WERI-Rb-1 (cell line): Measurements from ENCODE around the gene C2orf81.
"Not testable (repeated sequence)": the region's sequence is repeated elsewhere in the genome, so short reads cannot be mapped to it uniquely, and the experiment has no call there.

Experiments
- DNase-seq: peaks from one replicate; pipeline ENCODE4 v3.0.0-alpha.2; 2020
- H3K27ac ChIP-seq: fragments of 250-450 bp; sonication (Bioruptor Pico); 2 replicates; pipeline ENCODE4 v1.5.1; 2020; ENCODE audit warnings: mild to moderate bottlenecking, moderate library complexity
- H3K27me3 ChIP-seq: fragments of 250-450 bp; sonication (Bioruptor Pico); 2 replicates; pipeline ENCODE4 v1.5.1; 2021; ENCODE audit warnings: mild to moderate bottlenecking, low read depth, moderate library complexity; ENCODE audit not compliant: insufficient read depth, severe bottlenecking
- H3K36me3 ChIP-seq: fragments of 250-450 bp; sonication (Bioruptor Pico); 2 replicates; pipeline ENCODE4 v1.5.1; 2020; ENCODE audit warnings: mild to moderate bottlenecking, moderate library complexity
- H3K4me3 ChIP-seq: 2 replicates; pipeline ENCODE4 v1.5.1; 2011; ENCODE audit warnings: low read depth, mild to moderate bottlenecking, control low read depth, low read length
- H3K9me3 ChIP-seq: fragments of 250-450 bp; sonication (Bioruptor Pico); 2 replicates; pipeline ENCODE4 v1.5.1; 2021; ENCODE audit warnings: mild to moderate bottlenecking, moderate library complexity; ENCODE audit not compliant: severe bottlenecking
- CTCF ChIP-seq: IDR thresholded peaks from 2 replicates; pipeline ENCODE4 v1.5.1; 2011; ENCODE audit warnings: low read depth, mild to moderate bottlenecking, control low read depth, inconsistent platforms, low read length

Gene C2orf81

GRCh38 chr2:74421221-74421870, at the start of gene C2orf81, which contains the start of gene WDR54:
C2orf81 (minus strand) TSS chr2:74421619; CDS start chr2:74421560, 59 bp downstream.
WDR54 (plus strand) TSS chr2:74421730; CDS start chr2:74422154, 424 bp downstream.
- Histone ChIP-seq H3K36me3 (peaks cover 12% of the 10 kb centered on the region), H3K9me3 (no peaks in the 10 kb centered on the region), H3K27me3 (no peaks in the 10 kb centered on the region), H3K4me3 (peak within 1 kb of the TSS; percentile 88), H3K27ac (peak within 1 kb of the TSS; percentile 83)
- no peak for TF ChIP-seq CTCF
- peak; percentile 96 for DNase-seq

- H3K36me3 ChIP-seq: peaks cover 32% of the 10 kb centered on the region
- H3K9me3 ChIP-seq, H3K4me3 ChIP-seq, H3K27me3 ChIP-seq, DNase-seq, H3K27ac ChIP-seq: not testable (repeated sequence)
Measured at GRCh38 chr2:74470742-74471141, 49.3 kb upstream of the C2orf81 start.

GRCh38 chr2:74464406-74464805, 43.0 kb upstream of the C2orf81 start:
- peak overlapping the region; percentile 73 for H3K27ac ChIP-seq
- TF ChIP-seq CTCF: no peak

GRCh38 chr2:74462786-74463105, 41.3 kb upstream of the C2orf81 start:
- Histone ChIP-seq H3K27me3 (no peaks in the 10 kb centered on the region), H3K36me3 (peaks cover 32% of the 10 kb centered on the region), H3K27ac (no peak overlapping the region), H3K9me3 (no peaks in the 10 kb centered on the region), H3K4me3 (no peak overlapping the region)
- no peak for DNase-seq
- TF ChIP-seq CTCF: no peak

More at GRCh38 chr2:74464406-74464805, 43.0 kb upstream of the C2orf81 start:
- Histone ChIP-seq H3K36me3 (peaks cover 32% of the 10 kb centered on the region), H3K27me3 (no peaks in the 10 kb centered on the region), H3K9me3 (no peaks in the 10 kb centered on the region), H3K4me3 (peak overlapping the region; percentile 73)
- DNase-seq: no peak

GRCh38 chr2:74462054-74462785, 40.8 kb upstream of the C2orf81 start:
- DNase-seq: no peak
- H3K27ac ChIP-seq: no peak overlapping the region
- H3K27me3 ChIP-seq: no peaks in the 10 kb centered on the region
- H3K36me3 ChIP-seq: peaks cover 32% of the 10 kb centered on the region
- TF ChIP-seq CTCF: no peak
- H3K4me3 ChIP-seq: no peak overlapping the region
- no peaks in the 10 kb centered on the region for H3K9me3 ChIP-seq

- Histone ChIP-seq H3K27me3 (no peaks in the 10 kb centered on the region), H3K4me3 (no peak overlapping the region), H3K36me3 (peaks cover 33% of the 10 kb centered on the region), H3K27ac (no peak overlapping the region), H3K9me3 (no peaks in the 10 kb centered on the region)
- DNase-seq: peak; percentile 60
- TF ChIP-seq CTCF: peak; percentile 46
Measured at GRCh38 chr2:74461187-74462053, 40.0 kb upstream of the C2orf81 start.

GRCh38 chr2:74460187-74460586, 38.8 kb upstream of the C2orf81 start:
- H3K4me3 ChIP-seq, DNase-seq, H3K9me3 ChIP-seq, H3K27ac ChIP-seq, H3K27me3 ChIP-seq: not testable (repeated sequence)
- H3K36me3 ChIP-seq: peaks cover 36% of the 10 kb centered on the region

- DNase-seq, H3K4me3 ChIP-seq, H3K27ac ChIP-seq, H3K9me3 ChIP-seq, H3K27me3 ChIP-seq: not testable (repeated sequence)
- H3K36me3 ChIP-seq: peaks cover 33% of the 10 kb centered on the region
Measured at GRCh38 chr2:74459503-74460118, 38.2 kb upstream of the C2orf81 start.
